ENCODE results near the gene IFNA10. TPM values are rescaled to one million over a fixed set of nuclear protein-coding genes. Genes with fewer than 3 reads are reported as not detected.
"Not testable (repeated sequence)": the region's sequence is repeated elsewhere in the genome, so short reads cannot be mapped to it uniquely, and the experiment has no call there.

Gene IFNA10
- total RNA-seq, 1 donor from 2014 or later: not detected

- peak; percentile 6 for DNase-seq (ENCODE audit: low read depth)
- H3K4me3 ChIP-seq (ENCODE audit: low read depth, low read length): not testable (repeated sequence)
- peak; percentile 74 for TF ChIP-seq CTCF (conservative IDR thresholded peaks at IDR 0.05; ENCODE audit: low read depth, low read length)
These were observed 28.8 kb upstream of the IFNA10 start for GRCh38 chr9:21235468-21236359.

- TF ChIP-seq CTCF (conservative IDR thresholded peaks at IDR 0.05; ENCODE audit: low read depth, low read length): no peak
- no peak overlapping the region for H3K4me3 ChIP-seq (ENCODE audit: low read depth, low read length)
- no peak for DNase-seq (ENCODE audit: low read depth)
These were observed 27.3 kb upstream of the IFNA10 start for GRCh38 chr9:21234153-21234687.

GRCh38 chr9:21233258-21233657 lies 26.3 kb upstream of the IFNA10 start:
- no peak for TF ChIP-seq CTCF (conservative IDR thresholded peaks at IDR 0.05; ENCODE audit: low read depth, low read length)
- no peak overlapping the region for H3K4me3 ChIP-seq (ENCODE audit: low read depth, low read length)
- no peak for DNase-seq (ENCODE audit: low read depth)

GRCh38 chr9:21228122-21228521 lies 21.2 kb upstream of the IFNA10 start, which contains the start of gene IFNA17:
IFNA17 (minus strand) TSS chr9:21228222; CDS start chr9:21228173, 49 bp downstream.
- H3K4me3 ChIP-seq (ENCODE audit: low read depth, low read length): no peak within 1 kb of the TSS
- TF ChIP-seq CTCF (conservative IDR thresholded peaks at IDR 0.05; ENCODE audit: low read depth, low read length): no peak
- no peak for DNase-seq (ENCODE audit: low read depth)

- DNase-seq (ENCODE audit: low read depth); H3K4me3 ChIP-seq (ENCODE audit: low read depth, low read length): not testable (repeated sequence)
These were observed 10.3 kb upstream of the IFNA10 start, which contains the start of gene IFNA16 for GRCh38 chr9:21217211-21217610. IFNA16 (minus strand) TSS chr9:21217311; CDS start chr9:21217305, 6 bp downstream.

GRCh38 chr9:21213411-21214326 lies 6.7 kb upstream of the IFNA10 start:
- DNase-seq (ENCODE audit: low read depth); H3K4me3 ChIP-seq (ENCODE audit: low read depth, low read length): not testable (repeated sequence)
- peak; percentile 63 for TF ChIP-seq CTCF (conservative IDR thresholded peaks at IDR 0.05; ENCODE audit: low read depth, low read length)

GRCh38 chr9:21212160-21212559 lies 5.2 kb upstream of the IFNA10 start:
- not testable (repeated sequence) for DNase-seq (ENCODE audit: low read depth); H3K4me3 ChIP-seq (ENCODE audit: low read depth, low read length)

GRCh38 chr9:21210782-21211181 lies 3.8 kb upstream of the IFNA10 start:
- not testable (repeated sequence) for H3K4me3 ChIP-seq (ENCODE audit: low read depth, low read length); DNase-seq (ENCODE audit: low read depth)
